WTC11 (cell line): ENCODE measurements around the gene ANKIB1. TPM values are rescaled to one million over a fixed set of nuclear protein-coding genes. Genes with fewer than 3 reads are reported as not detected.

Source experiments
- ATAC-seq: fragments of 200-7000 bp; cut with Tn5 transposase; 2 replicates; pipeline ENCODE4 v1.10.0; 2021; ENCODE audit warnings: mild to moderate bottlenecking, moderate library complexity
- CTCF ChIA-PET: fragments of 300-600 bp; sonication (Branson Sonifier 250); formaldehyde crosslinking; loops from one replicate; lab custom pipeline; 2021; ENCODE audit warnings: antibody characterized with exemption; lab: Charles Lee
- POLR2A ChIA-PET: fragments of 350-600 bp; sonication (Branson Sonifier 250); formaldehyde crosslinking; loops from one replicate; lab custom pipeline; 2021; ENCODE audit warnings: antibody characterized with exemption; lab: Charles Lee
- DNase-seq: peaks from one replicate; pipeline ENCODE4 v3.0.0; 2021; ENCODE audit warnings: low spot score
- H3K27ac Mint-ChIP-seq: 2 replicates; pipeline ENCODE4 v1.8.0; 2021; ENCODE audit warnings: mixed read lengths
- H3K27me3 Mint-ChIP-seq: 2 replicates; pipeline ENCODE4 v1.8.0; 2021; ENCODE audit warnings: low read depth, mild to moderate bottlenecking, moderate library complexity, mixed read lengths
- H3K36me3 Mint-ChIP-seq: 2 replicates; pipeline ENCODE4 v1.8.0; 2021; ENCODE audit warnings: mixed read lengths
- H3K4me1 Mint-ChIP-seq: 2 replicates; pipeline ENCODE4 v1.8.0; 2022; ENCODE audit warnings: mixed read lengths
- H3K4me3 Mint-ChIP-seq: 2 replicates; pipeline ENCODE4 v1.8.0; 2021; ENCODE audit warnings: mild to moderate bottlenecking, moderate library complexity, mixed read lengths
- H3K9me3 Mint-ChIP-seq: 2 replicates; pipeline ENCODE4 v1.8.0; 2021; ENCODE audit warnings: mixed read lengths
- ATF3 ChIP-seq: sonication (generic); formaldehyde crosslinking; conservative IDR thresholded peaks from 2 replicates; pipeline ENCODE4 v1.8.1; 2022; ENCODE audit warnings: mild to moderate bottlenecking, missing genetic modification reagents
- CTCF ChIP-seq: fragments of 200-600 bp; IDR thresholded peaks from 2 replicates; pipeline ENCODE4 v1.8.0; 2022; ENCODE audit warnings: antibody characterized with exemption
- E2F5 ChIP-seq: sonication (generic); formaldehyde crosslinking; IDR thresholded peaks from 2 replicates; pipeline ENCODE4 v1.8.1; 2022; ENCODE audit warnings: mild to moderate bottlenecking, moderate library complexity, missing genetic modification reagents
- EMX1 ChIP-seq: fragments of 250-450 bp; sonication (Bioruptor Pico); IDR thresholded peaks from 2 replicates; pipeline ENCODE4 v1.8.0; 2021; ENCODE audit warnings: mild to moderate bottlenecking
- ESRRA ChIP-seq: sonication (generic); formaldehyde crosslinking; IDR thresholded peaks from 2 replicates; pipeline ENCODE4 v1.8.1; 2022; ENCODE audit warnings: mild to moderate bottlenecking, missing genetic modification reagents, borderline replicate concordance
- FOXJ3 ChIP-seq: sonication (generic); formaldehyde crosslinking; IDR thresholded peaks from 2 replicates; pipeline ENCODE4 v1.9.0; 2021; ENCODE audit warnings: missing genetic modification reagents, mild to moderate bottlenecking, borderline replicate concordance
- HMGXB4 ChIP-seq: sonication (generic); formaldehyde crosslinking; IDR thresholded peaks from 2 replicates; pipeline ENCODE4 v1.8.1; 2023; ENCODE audit warnings: mild to moderate bottlenecking, moderate library complexity, missing genetic modification reagents
- PRDM15 ChIP-seq: sonication (generic); formaldehyde crosslinking; IDR thresholded peaks from 2 replicates; pipeline ENCODE4 v1.8.0; 2022; ENCODE audit warnings: missing genetic modification reagents
- SMAD4 ChIP-seq: sonication (generic); formaldehyde crosslinking; IDR thresholded peaks from 2 replicates; pipeline ENCODE4 v1.8.0; 2022; ENCODE audit warnings: mild to moderate bottlenecking, missing genetic modification reagents
- ZBTB21 ChIP-seq: sonication (generic); formaldehyde crosslinking; IDR thresholded peaks from 2 replicates; pipeline ENCODE4 v1.8.1; 2023; ENCODE audit warnings: mild to moderate bottlenecking, missing genetic modification reagents, borderline replicate concordance
- ZNF423 ChIP-seq: fragments of 250-450 bp; sonication (Bioruptor Pico); IDR thresholded peaks from 2 replicates; pipeline ENCODE4 v2.1.2; 2022; ENCODE audit warnings: mild to moderate bottlenecking, moderate library complexity
- ZNF425 ChIP-seq: fragments of 250-450 bp; sonication (Bioruptor Pico); conservative IDR thresholded peaks from 2 replicates; pipeline ENCODE4 v1.9.0; 2021; ENCODE audit warnings: mild to moderate bottlenecking
- ZNF512 ChIP-seq: sonication (generic); formaldehyde crosslinking; IDR thresholded peaks from 2 replicates; pipeline ENCODE4 v1.8.1; 2022; ENCODE audit warnings: missing genetic modification reagents, borderline replicate concordance
- total RNA-seq: library from RNA; stranded (reverse); gene quantifications from 3 replicates; pipeline ENCODE4 v1.2.3, GENCODE V29; 2021

The ANKIB1 gene
- total RNA-seq, 1 experiment from 2014 or later = 38.5 TPM

- no peak for TF ChIP-seq PRDM15 (CRISPR knock-in tag)
- TF ChIP-seq SMAD4 (CRISPR knock-in tag) = no peak
- no peak for TF ChIP-seq ESRRA
- TF ChIP-seq ZBTB21 (CRISPR knock-in tag) = no peak
- no peak for TF ChIP-seq FOXJ3 (CRISPR knock-in tag)
- TF ChIP-seq ZNF423 (CRISPR knock-in tag) = no peak
- TF ChIP-seq E2F5 (CRISPR knock-in tag) = no peak
These were observed 169.5 kb downstream of the ANKIB1 start (continued) for GRCh38 chr7:92415225-92415624.

GRCh38 chr7:92417913-92418312 lies 172.1 kb downstream of the ANKIB1 start:
- ChIA-PET POLR2A (no interaction called here), CTCF (interaction anchor here (0.7 to 4.7 kb wide), 3 partner anchors 30 to 360 kb away, joined by 3 to 14 read pairs (median 9); partner anchors contain the start of genes GATAD1 and LRRD1)
- Mint-ChIP-seq H3K4me3 (no peak overlapping the region), H3K36me3 (no peaks in the 10 kb centered on the region), H3K9me3 (no peaks in the 10 kb centered on the region), H3K27ac (no peak overlapping the region), H3K27me3 (no peaks in the 10 kb centered on the region), H3K4me1 (peaks cover 6% of the 10 kb centered on the region; the same call in 1 of the 2 replicates)
- ATAC-seq = peak; percentile 75
- no peak for TF ChIP-seq EMX1 (CRISPR knock-in tag)
- no peak for TF ChIP-seq ZNF425 (CRISPR knock-in tag)
- no peak for TF ChIP-seq CTCF
- TF ChIP-seq HMGXB4 = no peak
- no peak for TF ChIP-seq ATF3
- TF ChIP-seq ZNF512 (CRISPR knock-in tag) = no peak
- peak; percentile 43 for DNase-seq
